K562 (cell line): ENCODE data around the gene FBXW2. TPM values are rescaled to one million over a fixed set of nuclear protein-coding genes. Genes with fewer than 3 reads are reported as not detected.

Source experiments
- ATAC-seq: fragments of 200-7000 bp; cut with Tn5 transposase; 3 replicates; pipeline ENCODE4 v1.9.1; 2020; ENCODE audit warnings: moderate library complexity
- BruUV-seq: library from RNA; stranded (reverse); fragments of 400-500 nt; replicated peaks from 2 replicates; lab custom pipeline; 2021; lab: Mats Ljungman, UMichigan
- CTCF ChIA-PET: fragments of 300-600 bp; formaldehyde crosslinking; extraction: SDS; loops from one replicate; lab custom pipeline; 2021; ENCODE audit warnings: low intra/inter-chr PET ratio; lab: Yijun Ruan, JAX
- POLR2A ChIA-PET: fragments of 300-600, 350-650 bp; sonication (Branson Sonifier 250); formaldehyde crosslinking; extraction: SDS; loops from one replicate; lab custom pipeline; 2021; ENCODE audit warnings: antibody characterized with exemption, inconsistent platforms; lab: Yijun Ruan, JAX
- DNase-seq, 4 experiments: peaks; one replicate each; pipeline versions ENCODE4 v3.0.0 to v3.0.0-alpha.2; 2011 to 2018; ENCODE audit warnings: low spot score in 3 of 4, mixed read lengths in 3 of 4; ENCODE audit errors: extremely low read depth in 1 of 4
- FAIRE-seq: peaks from 2 replicates; lab custom pipeline; 2011; peaks lifted over from hg19 to GRCh38; lab: Jason Lieb, UNC
- H2AFZ ChIP-seq: 2 replicates; pipeline ENCODE4 v1.6.0; 2011; ENCODE audit warnings: low read depth, low read length, control low read depth, inconsistent platforms
- H3K27ac ChIP-seq: fragments of 200-600 bp; 3 replicates; pipeline ENCODE4 v1.8.0; 2011; ENCODE audit warnings: low read depth, mild to moderate bottlenecking, control low read depth, inconsistent platforms, low read length, moderate library complexity, mixed read lengths; ENCODE audit errors: extremely low read depth
- H3K27me3 ChIP-seq, 2 experiments: fragments of 300-600 bp in 1 of 2; 2 replicates in 1 of 2; 3 replicates in 1 of 2; pipeline versions ENCODE4 v1.6.0 to v1.8.0; 2011; ENCODE audit warnings: inconsistent platforms in 2 of 2, low read length in 2 of 2, mild to moderate bottlenecking in 1 of 2, mixed read lengths in 1 of 2, moderate library complexity in 1 of 2; ENCODE audit not compliant: control insufficient read depth in 2 of 2, insufficient read depth in 2 of 2
- H3K36me3 ChIP-seq: fragments of 300-600 bp; 3 replicates; pipeline ENCODE4 v1.8.0; 2011; ENCODE audit warnings: mild to moderate bottlenecking, low read length, inconsistent platforms; ENCODE audit not compliant: control insufficient read depth, insufficient read depth
- H3K4me1 ChIP-seq, 2 experiments: fragments of 200-600 bp in 1 of 2; replicated peaks in 1 of 2; 2 replicates in 1 of 2; 3 replicates in 1 of 2; pipeline versions ENCODE4 v1.5.1 to v1.8.0; 2011; ENCODE audit warnings: inconsistent platforms in 2 of 2, low read length in 2 of 2, mild to moderate bottlenecking in 1 of 2, mixed read lengths in 1 of 2, moderate library complexity in 1 of 2; ENCODE audit not compliant: control insufficient read depth in 2 of 2, insufficient read depth in 2 of 2
- H3K4me2 ChIP-seq: 2 replicates; pipeline ENCODE4 v1.6.1; 2011; ENCODE audit warnings: low read length, control low read depth, inconsistent platforms, mixed read lengths; ENCODE audit not compliant: insufficient read depth
- H3K4me3 ChIP-seq: fragments of 200-600 bp; sonication (generic), shearing (Covaris generic); 2 replicates; pipeline ENCODE4 v1.5.1; 2016; ENCODE audit warnings: control low read depth, inconsistent platforms
- H3K79me2 ChIP-seq: fragments of 200-600 bp; 3 replicates; pipeline ENCODE4 v1.8.0; 2011; ENCODE audit warnings: low read length, inconsistent platforms; ENCODE audit not compliant: control insufficient read depth, insufficient read depth
- H3K9ac ChIP-seq, 2 experiments: 2 replicates each; pipeline versions ENCODE4 v1.6.0 to v1.6.1; 2011; ENCODE audit warnings: low read depth in 2 of 2, low read length in 2 of 2, control low read depth in 1 of 2, inconsistent platforms in 1 of 2, mild to moderate bottlenecking in 1 of 2, mixed read lengths in 1 of 2; ENCODE audit not compliant: insufficient read depth in 1 of 2
- H3K9me1 ChIP-seq: one replicate; pipeline ENCODE4 v1.6.0; 2011; ENCODE audit warnings: inconsistent platforms, mild to moderate bottlenecking, low read length, moderate library complexity; ENCODE audit not compliant: control insufficient read depth, insufficient read depth
- H3K9me3 ChIP-seq: replicated peaks from 2 replicates; pipeline ENCODE4 v1.5.1; 2011; ENCODE audit warnings: low read depth, low read length, inconsistent platforms; ENCODE audit not compliant: control insufficient read depth, insufficient read depth
- H4K20me1 ChIP-seq: replicated peaks from 2 replicates; pipeline ENCODE4 v1.6.1; 2011; ENCODE audit warnings: low read length, inconsistent platforms, mixed read lengths; ENCODE audit not compliant: control insufficient read depth, insufficient read depth
- ASH1L ChIP-seq: fragments of 450-650 bp; IDR thresholded peaks from 2 replicates; pipeline ENCODE4 v1.6.1; 2018; ENCODE audit warnings: borderline replicate concordance, mild to moderate bottlenecking, low read depth; ENCODE audit not compliant: partially characterized antibody
- CBFB ChIP-seq: sonication (generic); formaldehyde crosslinking; IDR thresholded peaks from 2 replicates; pipeline ENCODE4 v1.4.0; 2020; ENCODE audit warnings: mild to moderate bottlenecking, missing genetic modification reagents
- ELF2 ChIP-seq: fragments of 250-450 bp; sonication (Bioruptor Pico); IDR thresholded peaks from 2 replicates; pipeline ENCODE4 v1.5.0; 2021; ENCODE audit warnings: mild to moderate bottlenecking
- EP300 ChIP-seq: IDR thresholded peaks from 2 replicates; pipeline ENCODE4 v1.6.1; 2012; ENCODE audit warnings: low read length, improper control_type of control experiment
- FOXK1 ChIP-seq: sonication (generic); formaldehyde crosslinking; IDR thresholded peaks from 2 replicates; pipeline ENCODE4 v1.8.0; 2022; ENCODE audit warnings: missing genetic modification reagents, mild to moderate bottlenecking, borderline replicate concordance
- HBP1 ChIP-seq: fragments of 450-650 bp; formaldehyde crosslinking; IDR thresholded peaks from 2 replicates; pipeline ENCODE4 v1.4.0; 2022; ENCODE audit warnings: missing genetic modification characterization
- HOMEZ ChIP-seq: fragments of 250-450 bp; sonication (Bioruptor Pico); IDR thresholded peaks from 2 replicates; pipeline ENCODE4 v1.4.0; 2020; ENCODE audit warnings: mild to moderate bottlenecking, moderate library complexity
- OTX1 ChIP-seq: fragments of 450-650 bp; formaldehyde crosslinking; IDR thresholded peaks from 2 replicates; pipeline ENCODE4 v1.4.0; 2022; ENCODE audit warnings: mild to moderate bottlenecking
- RB1 ChIP-seq: fragments of 450-650 bp; IDR thresholded peaks from 2 replicates; pipeline ENCODE4 v1.6.1; 2017; ENCODE audit warnings: low read depth, mild to moderate bottlenecking
- SMARCA5 ChIP-seq: fragments of 450-650 bp; IDR thresholded peaks from 2 replicates; pipeline ENCODE4 v1.6.1; 2016
- TAL1 ChIP-seq: fragments of 450-650 bp; IDR thresholded peaks from 2 replicates; pipeline ENCODE4 v1.6.1; 2016; ENCODE audit warnings: mild to moderate bottlenecking
- ZNF165 ChIP-seq: fragments of 250-450 bp; sonication (Bioruptor Pico); IDR thresholded peaks from 2 replicates; pipeline ENCODE4 v1.4.0; 2020; ENCODE audit warnings: borderline replicate concordance
- ZNF408 ChIP-seq: fragments of 250-450 bp; sonication (Bioruptor Pico); IDR thresholded peaks from 2 replicates; pipeline ENCODE4 v1.4.0; 2020; ENCODE audit warnings: low read depth, mild to moderate bottlenecking, moderate library complexity
- ZNF583 ChIP-seq: fragments of 250-450 bp; sonication (Bioruptor Pico); IDR thresholded peaks from 2 replicates; pipeline ENCODE4 v1.4.0; 2020
- ZNF696 ChIP-seq: fragments of 250-450 bp; sonication (Bioruptor Pico); conservative IDR thresholded peaks from 2 replicates; pipeline ENCODE4 v1.4.0; 2020; ENCODE audit warnings: mild to moderate bottlenecking, moderate library complexity
- ZNF699 ChIP-seq: fragments of 250-450 bp; sonication (Bioruptor Pico); IDR thresholded peaks from 2 replicates; pipeline ENCODE4 v1.8.0; 2021; ENCODE audit warnings: mild to moderate bottlenecking, moderate library complexity; ENCODE audit not compliant: insufficient replicate concordance
- ZNF785 ChIP-seq: fragments of 250-450 bp; sonication (Bioruptor Pico); IDR thresholded peaks from 2 replicates; pipeline ENCODE4 v1.4.0; 2020; ENCODE audit warnings: mild to moderate bottlenecking
- WGBS: fragments of 100-300 bp; shearing (Covaris generic); methylation state at CpG from one replicate; pipeline ENCODE4 v1.1.6; 2016; ENCODE audit warnings: low coverage, mixed read lengths; ENCODE audit not compliant: insufficient coverage; ENCODE audit errors: missing lambda C conversion rate; 5-methylcytosine and 5-hydroxymethylcytosine counted together
- in situ Hi-C: fragments of 300-500 bp; cut with MboI; formaldehyde crosslinking; loops from 4 replicates; pipeline ENCODE4 v1.15.0; 2018; ENCODE audit warnings: inconsistent platforms, mixed read lengths
- intact Hi-C: fragments of 100-400 bp; cut with micrococcal nuclease; formaldehyde crosslinking; loops from 2 replicates; pipeline ENCODE4 v1.14.2; 2022
- polyA plus RNA-seq, 8 experiments: library from polyadenylated mRNA; depleted of rRNA in 4 of 8; stranded (reverse) in 5 of 8; unstranded in 3 of 8; fragments of >200 nt; fragmentation: Nextera tagmentation in 2 of 8; fragmentation: Illumina TruSeq in 1 of 8; extraction: Ambion mirVana in 2 of 8; extraction: Trizol in 1 of 8; gene quantifications; 2 replicates each; pipeline versions ENCODE4 v1.2.1 to v1.2.3, GENCODE V29; 2011 to 2014; ENCODE audit warnings: inconsistent platforms in 1 of 8, missing spikeins in 1 of 8
- total RNA-seq, 7 experiments: library from RNA; depleted of rRNA in 6 of 7; stranded (reverse); fragments of >200 nt in 6 of 7; fragmentation: Illumina TruSeq in 2 of 7; extraction: Trizol in 2 of 7; gene quantifications; 2 replicates each; pipeline versions ENCODE4 v1.2.1 to v1.2.3, GENCODE V29; 2011 to 2021; ENCODE audit warnings: low replicate concordance in 1 of 7

FBXW2 gene
- total and polyA plus RNA-seq, 9 of the 15 experiments (the other 6 are each of a cell fraction or from before 2014, with no cell fraction given) = 2.5 to 57.8 (median 28.1) TPM

- H3K27ac ChIP-seq = no peak overlapping the region
- in situ Hi-C loops (loop anchor here (10.0 kb wide), 1 partner anchor 636 kb away; no protein-coding TSS in a partner anchor), intact Hi-C loops (loop anchor here (5.0 kb wide), 5 partner anchors 109 to 644 kb away; partner anchors contain the start of gene RAB14)
- no peaks in the 10 kb centered on the region for H3K9me3 ChIP-seq
- DNase-seq (no peak), FAIRE-seq (no peak), ATAC-seq (no peak)
- POLR2A ChIA-PET = interaction anchor here (1.7 kb wide), 1 partner anchor 8 kb away, joined by 6 read pairs; no protein-coding TSS in a partner anchor
- BruUV-seq = no TSS peak
- TF ChIP-seq ZNF583 (CRISPR knock-in tag) = no peak
- TF ChIP-seq ASH1L = no peak
- no peak for TF ChIP-seq ZNF165 (CRISPR knock-in tag)
- TF ChIP-seq RB1 = no peak
- no peak for TF ChIP-seq CBFB (CRISPR knock-in tag)
- no peak for TF ChIP-seq EP300
- TF ChIP-seq OTX1 (CRISPR knock-in tag) = no peak
- no peak for TF ChIP-seq ZNF785 (CRISPR knock-in tag)
- no peak for TF ChIP-seq HBP1 (CRISPR knock-in tag)
- no peak for TF ChIP-seq HOMEZ (CRISPR knock-in tag)
- TF ChIP-seq SMARCA5 = no peak
- no peak for TF ChIP-seq FOXK1 (CRISPR knock-in tag)
- TF ChIP-seq ZNF696 (CRISPR knock-in tag) = no peak
- TF ChIP-seq TAL1 = no peak
- no peak for TF ChIP-seq ZNF699 (CRISPR knock-in tag)
- no peak for TF ChIP-seq ELF2 (CRISPR knock-in tag)
- TF ChIP-seq ZNF408 = no peak
- peaks cover 57% of the 10 kb centered on the region for H3K36me3 ChIP-seq
- no peak overlapping the region for H2AFZ ChIP-seq
- no peak overlapping the region for H3K9ac ChIP-seq
- H3K27me3 ChIP-seq = no peaks in the 10 kb centered on the region
- H3K4me3 ChIP-seq = no peak overlapping the region
- CTCF ChIA-PET = no interaction called here
- no peaks in the 10 kb centered on the region for H3K79me2 ChIP-seq
- no peaks in the 10 kb centered on the region; a peak in 1 of 5 replicates for H3K4me1 ChIP-seq
- 76% methylated on average over 3 of the region's 3 CpGs for WGBS
- H3K4me2 ChIP-seq = no peak overlapping the region
- no peaks in the 10 kb centered on the region for H3K9me1 ChIP-seq
- H4K20me1 ChIP-seq = no peaks in the 10 kb centered on the region
Measured at GRCh38 chr9:120758544-120758943, 34.7 kb downstream of the FBXW2 start.
